GM18498 (cell line): ENCODE results near the gene DHRS3.
"Not testable (repeated sequence)": the region's sequence is repeated elsewhere in the genome, so short reads cannot be mapped to it uniquely, and the experiment has no call there.

Source experiments
- ATAC-seq: cut with Tn5 transposase; IDR thresholded peaks from one replicate; pipeline ENCODE4 v1.9.1; 2021; ENCODE audit warnings: mild to moderate bottlenecking, moderate library complexity; ENCODE audit not compliant: unreplicated experiment

Gene DHRS3

GRCh38 chr1:12578860-12579422 is 39.1 kb downstream of the DHRS3 start:
- no peak for ATAC-seq

GRCh38 chr1:12577020-12577419 is 41.0 kb downstream of the DHRS3 start:
- no peak for ATAC-seq

GRCh38 chr1:12574757-12575139 is 43.3 kb downstream of the DHRS3 start:
- no peak for ATAC-seq

- ATAC-seq = no peak
Measured at GRCh38 chr1:12573015-12573825, 44.8 kb downstream of the DHRS3 start.

GRCh38 chr1:12572522-12572921 is 45.5 kb downstream of the DHRS3 start:
- no peak for ATAC-seq

- ATAC-seq = no peak
Measured at GRCh38 chr1:12570291-12570690, 47.7 kb downstream of the DHRS3 start.

- no peak for ATAC-seq
Measured at GRCh38 chr1:12568009-12568767, 49.8 kb downstream of the DHRS3 start.

- ATAC-seq = no peak
Measured at GRCh38 chr1:12567288-12567819, 50.7 kb downstream of the DHRS3 start.

GRCh38 chr1:12566484-12567287 is 51.3 kb downstream of the DHRS3 start:
- no peak for ATAC-seq

GRCh38 chr1:12565966-12566352 is 52.1 kb downstream of the DHRS3 start:
- ATAC-seq = no peak

GRCh38 chr1:12565094-12565965 is 52.7 kb downstream of the DHRS3 start:
- ATAC-seq = no peak

GRCh38 chr1:12564251-12564650 is 53.8 kb downstream of the DHRS3 start:
- ATAC-seq = not testable (repeated sequence)

- ATAC-seq = no peak
Measured at GRCh38 chr1:12562955-12563576, 54.9 kb downstream of the DHRS3 start.

- no peak for ATAC-seq
Measured at GRCh38 chr1:12561121-12561520, 56.9 kb downstream of the DHRS3 start.

- no peak for ATAC-seq
Measured at GRCh38 chr1:12556957-12557935, 60.8 kb downstream of the DHRS3 start.

GRCh38 chr1:12556368-12556930 is 61.6 kb downstream of the DHRS3 start:
- ATAC-seq = no peak

- no peak for ATAC-seq
Measured at GRCh38 chr1:12555411-12556367, 62.3 kb downstream of the DHRS3 start.
